Fibroblast of gingiva (primary cell): Measurements from ENCODE around the gene HRH2.
"Not testable (repeated sequence)": the region's sequence is repeated elsewhere in the genome, so short reads cannot be mapped to it uniquely, and the experiment has no call there.

Experiments
- DNase-seq: peaks from one replicate; pipeline ENCODE4 v3.0.0-alpha.2; 2011; ENCODE audit warnings: low read depth

HRH2 gene

DNA sequence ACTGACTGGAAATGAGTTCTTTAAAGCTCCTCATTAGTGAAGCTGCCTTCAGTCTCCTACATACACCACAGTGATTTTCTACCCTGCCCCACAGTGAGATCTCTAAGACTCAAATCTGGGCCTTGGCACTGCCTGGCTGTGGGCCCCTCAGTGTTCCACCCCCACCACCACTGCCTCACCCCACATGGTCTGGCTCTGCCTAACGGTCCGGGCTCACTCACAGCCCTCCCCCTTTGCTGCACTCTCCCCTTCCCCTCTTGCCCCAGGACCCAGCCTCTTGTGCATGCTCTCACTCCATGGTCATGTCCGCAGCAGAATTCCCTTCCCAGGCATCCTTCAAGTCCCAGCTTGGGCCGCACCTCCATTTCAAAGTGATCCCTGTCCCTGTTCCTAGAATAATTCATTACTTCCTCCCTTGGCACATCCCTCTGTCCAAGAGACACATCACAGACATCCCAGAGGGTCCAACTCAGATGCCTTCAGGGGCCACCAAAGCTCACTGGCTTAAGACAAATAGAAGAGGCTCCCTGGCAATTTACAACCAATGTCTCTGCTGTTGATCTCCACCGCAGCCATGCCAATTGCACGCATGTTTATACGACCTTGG lies 56.7 kb downstream of the HRH2 start:
- no peak for DNase-seq

DNA sequence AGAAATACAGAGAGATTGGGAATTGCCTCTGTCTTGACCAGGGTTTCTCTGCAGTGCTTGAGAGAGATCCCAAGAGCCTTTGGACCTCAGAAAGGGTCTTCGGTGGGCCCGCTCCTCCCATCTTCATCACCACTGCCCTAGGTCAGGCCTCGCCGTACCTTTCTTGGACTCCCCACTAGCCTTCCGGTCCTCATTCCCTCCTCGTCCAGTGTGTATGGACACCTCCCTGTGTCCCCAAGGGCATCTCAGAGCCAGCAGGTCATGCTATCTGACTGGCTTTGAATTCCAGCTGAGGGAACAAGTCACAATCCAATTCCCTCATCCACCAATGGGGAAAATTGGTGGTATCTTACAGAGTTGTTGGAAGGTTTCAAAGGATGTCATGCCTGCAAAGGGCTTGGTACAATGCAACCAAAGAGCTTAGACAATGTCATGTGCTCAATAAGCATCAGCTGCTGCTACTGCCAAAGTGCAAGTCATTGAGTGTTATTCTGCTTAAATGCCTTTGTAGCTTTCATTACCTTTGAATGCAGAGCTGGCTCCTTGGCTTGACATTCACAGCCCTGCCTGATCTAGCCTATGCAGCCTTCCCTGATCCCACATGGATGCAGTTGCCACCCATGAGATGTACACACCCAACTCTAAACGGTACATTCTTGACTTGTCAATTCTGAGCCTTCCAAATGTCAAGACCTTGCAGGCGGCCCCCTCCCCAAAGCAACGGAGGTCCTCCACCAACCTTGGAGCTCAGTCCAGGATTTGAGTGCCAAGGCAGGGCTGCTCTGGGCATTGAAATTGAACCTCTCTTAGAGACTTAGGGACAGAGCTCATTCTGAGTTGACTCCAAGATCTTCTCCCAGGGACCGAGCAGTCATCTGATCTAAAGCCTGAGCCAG lies 58.0 kb downstream of the HRH2 start:
- no peak for DNase-seq

DNA sequence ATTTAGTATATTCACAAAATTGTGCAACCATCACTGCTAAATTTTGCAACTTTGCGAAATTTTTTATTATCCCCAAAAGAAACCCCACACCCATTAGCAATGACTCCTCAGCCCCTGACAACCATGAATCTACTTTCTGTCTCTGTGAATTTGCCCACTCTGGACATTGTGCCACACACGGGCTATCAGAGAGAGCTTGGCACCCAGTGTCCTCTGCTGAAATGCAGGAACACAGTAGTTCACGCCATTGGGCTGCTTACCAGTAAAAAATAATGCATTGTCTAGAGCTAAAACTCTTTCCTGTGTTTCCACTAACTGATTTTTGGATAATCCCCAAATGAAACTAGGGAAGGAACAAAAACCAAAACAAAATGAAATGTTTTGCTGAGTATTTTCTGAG lies 60.0 kb downstream of the HRH2 start:
- no peak for DNase-seq

DNA sequence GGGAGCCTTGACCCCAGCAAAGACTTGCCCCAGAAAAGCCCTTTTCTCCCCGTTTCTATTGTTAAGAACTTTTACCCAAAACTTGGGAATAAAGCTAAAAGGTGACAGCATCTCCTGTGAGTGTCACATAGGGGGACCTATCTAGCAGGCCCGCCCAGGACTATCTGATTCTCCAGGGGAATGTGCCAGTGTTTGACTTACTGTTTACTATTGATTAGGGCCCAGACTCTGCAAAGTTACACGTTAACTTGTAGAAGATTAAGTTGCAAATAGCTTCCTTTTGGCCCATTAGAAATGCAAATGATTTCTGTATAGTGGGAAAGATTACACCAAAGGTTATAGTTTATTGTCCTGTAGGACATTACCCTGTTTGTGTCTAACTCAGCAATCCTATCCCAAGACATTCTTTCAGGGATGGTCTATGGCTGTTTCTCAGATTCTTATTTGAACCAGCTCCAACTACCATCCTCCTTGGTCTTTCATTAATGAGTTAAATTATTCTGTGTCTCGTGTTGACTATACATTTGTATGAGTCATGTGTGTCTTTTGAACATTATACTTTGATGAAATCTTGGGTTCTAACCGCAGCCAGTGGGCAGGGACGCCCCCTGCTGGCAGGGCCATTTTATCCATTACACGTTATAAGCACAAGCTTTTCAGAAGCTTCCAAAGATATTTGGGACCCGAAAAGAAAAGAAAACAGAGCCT lies 60.7 kb downstream of the HRH2 start:
- DNase-seq: no peak

DNA sequence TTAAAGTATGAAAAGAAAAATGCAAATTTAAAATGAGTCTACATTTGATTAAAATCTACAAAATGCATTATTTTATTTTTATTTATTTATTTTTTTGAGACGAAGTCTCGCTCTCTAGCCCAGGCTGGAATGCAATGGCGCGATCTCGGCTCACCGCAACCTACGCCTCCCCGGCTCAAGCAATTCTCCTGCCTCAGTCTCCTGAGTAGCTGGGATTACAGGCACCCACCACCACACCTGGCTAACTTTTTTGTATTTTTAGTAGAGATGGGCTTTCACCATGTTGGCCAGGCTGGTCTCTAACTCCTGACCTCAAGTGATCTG lies 61.2 kb downstream of the HRH2 start:
- not testable (repeated sequence) for DNase-seq

DNA sequence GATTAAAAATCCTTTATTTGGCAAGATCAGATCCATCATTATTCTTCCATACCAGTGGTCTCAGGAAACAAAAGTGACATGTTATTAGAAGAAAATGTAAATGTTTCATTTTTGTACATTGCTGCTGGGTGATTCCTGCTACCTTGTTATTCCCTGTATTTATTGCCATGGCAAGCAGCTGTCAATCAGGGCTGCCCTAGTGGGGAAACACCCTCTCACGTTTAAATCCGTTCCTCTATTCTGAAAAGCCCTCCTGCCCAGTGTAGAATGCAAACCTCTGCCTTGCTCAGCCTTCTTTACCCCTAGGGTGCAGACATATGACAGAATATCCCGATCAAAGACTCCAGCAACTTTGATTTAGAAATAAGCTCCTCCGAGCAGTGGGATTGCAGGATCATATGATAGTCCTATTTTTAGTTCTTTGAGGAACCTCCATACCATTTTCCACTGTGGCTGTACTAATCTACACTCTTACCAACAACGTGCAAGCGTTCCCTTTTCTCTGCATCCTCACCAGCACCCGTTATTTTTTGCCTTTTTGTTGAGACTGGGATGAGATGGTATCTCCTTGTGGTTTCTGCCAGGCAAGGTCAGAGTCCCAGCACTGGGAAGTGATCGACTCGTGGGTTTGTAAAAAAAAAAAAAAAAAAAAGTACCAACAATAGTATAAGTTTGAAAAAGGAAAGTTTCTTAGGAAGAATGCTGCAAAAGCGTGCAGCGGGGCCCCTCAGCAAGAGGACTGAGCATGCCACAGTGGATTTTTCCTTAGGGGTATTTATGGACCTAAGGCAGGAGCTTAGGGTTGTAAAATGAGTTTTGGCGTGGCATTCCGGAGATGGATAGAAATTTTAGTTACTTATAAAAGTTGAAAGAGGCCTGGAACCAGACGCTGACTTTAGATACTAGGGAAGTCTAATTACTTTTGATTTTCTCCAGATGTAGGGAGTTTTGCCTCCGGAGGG lies 66.7 kb downstream of the HRH2 start:
- no peak for DNase-seq

DNA sequence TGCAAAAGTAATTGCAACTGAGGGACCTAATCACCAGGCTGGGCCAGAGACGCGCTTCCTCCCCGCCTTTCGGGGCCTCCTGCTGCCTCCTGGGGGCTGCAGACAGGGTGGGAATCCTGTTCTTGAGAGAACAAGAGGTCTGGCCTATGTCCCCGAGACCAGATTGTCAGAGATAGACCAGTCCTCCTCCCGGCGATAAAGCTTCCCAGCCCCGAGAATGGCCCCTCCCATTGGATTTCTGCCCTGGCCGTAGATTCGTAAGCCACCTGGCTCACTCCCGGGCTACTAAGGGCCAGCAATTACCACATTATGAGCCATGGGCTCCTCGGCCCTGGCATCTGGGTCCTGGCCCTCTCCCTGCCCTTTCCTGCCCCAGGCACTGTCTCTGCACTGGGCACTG lies 70.4 kb downstream of the HRH2 start:
- no peak for DNase-seq

DNA sequence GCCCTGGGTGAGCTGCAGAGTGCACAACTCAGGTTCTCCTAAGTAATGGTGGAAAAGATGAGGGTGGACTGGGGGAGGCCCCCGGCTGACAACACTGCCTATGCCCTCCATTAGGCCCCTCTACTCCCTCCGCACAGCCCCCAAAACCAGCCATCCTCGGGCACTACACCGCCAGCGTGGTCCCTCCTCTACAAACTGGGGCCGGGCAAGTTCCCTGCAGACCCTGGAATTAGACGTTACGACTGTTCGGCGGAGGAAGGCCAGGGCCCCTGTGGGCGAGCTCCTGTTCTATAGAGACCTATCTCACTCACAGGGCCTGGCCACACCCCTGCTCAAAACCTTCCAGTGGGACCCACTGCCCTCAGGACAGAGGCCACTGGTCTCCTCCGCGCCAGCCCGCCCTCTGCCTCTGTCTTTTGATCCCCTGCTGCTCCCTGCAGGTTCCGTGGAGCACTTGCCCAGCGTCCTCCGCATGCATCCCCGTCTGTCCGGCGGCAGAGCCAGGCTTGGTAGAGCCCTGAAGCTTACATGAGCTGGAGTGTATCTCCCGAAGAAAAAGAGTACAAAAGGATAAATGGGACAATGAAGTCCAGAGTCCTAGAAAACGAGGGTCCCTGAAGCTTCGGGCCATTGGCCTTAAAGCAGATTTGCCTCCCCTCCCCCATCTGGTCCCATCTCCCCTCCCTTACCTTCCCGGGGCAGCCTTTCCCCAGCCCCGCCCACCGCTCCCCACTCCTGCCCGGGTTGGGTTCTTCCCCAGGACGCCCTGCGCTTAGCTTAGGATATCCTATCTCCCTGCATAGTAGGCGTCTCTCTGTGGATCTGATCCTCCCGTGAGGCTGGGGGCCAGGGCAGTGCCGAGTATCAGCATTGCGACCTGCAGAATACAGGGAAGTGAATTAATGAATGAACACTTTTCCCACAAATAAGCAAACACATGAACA lies 71.3 kb downstream of the HRH2 start:
- DNase-seq: no peak

DNA sequence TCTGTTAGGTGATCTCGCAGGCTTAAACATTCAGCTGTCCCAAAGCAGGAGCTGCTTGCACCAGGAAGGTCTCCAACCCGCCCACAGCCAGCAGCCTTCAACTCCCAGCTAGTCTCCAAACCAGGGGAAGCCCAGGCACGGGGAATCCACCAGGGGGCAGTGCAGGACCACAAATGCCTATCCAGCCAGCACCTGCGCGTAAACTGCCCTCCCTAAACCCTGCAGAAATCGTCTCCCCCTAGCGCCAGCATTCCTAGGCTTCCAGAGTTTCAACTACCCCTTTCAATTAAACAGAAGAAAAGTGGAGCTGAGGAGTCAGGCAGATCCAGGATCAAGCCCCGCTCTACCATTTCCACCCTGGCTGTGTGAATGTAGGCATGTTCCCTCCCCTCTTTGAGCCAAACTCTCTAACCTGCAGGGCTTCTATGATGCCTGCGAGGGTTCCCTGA lies 72.0 kb downstream of the HRH2 start:
- DNase-seq: peak; percentile 73

DNA sequence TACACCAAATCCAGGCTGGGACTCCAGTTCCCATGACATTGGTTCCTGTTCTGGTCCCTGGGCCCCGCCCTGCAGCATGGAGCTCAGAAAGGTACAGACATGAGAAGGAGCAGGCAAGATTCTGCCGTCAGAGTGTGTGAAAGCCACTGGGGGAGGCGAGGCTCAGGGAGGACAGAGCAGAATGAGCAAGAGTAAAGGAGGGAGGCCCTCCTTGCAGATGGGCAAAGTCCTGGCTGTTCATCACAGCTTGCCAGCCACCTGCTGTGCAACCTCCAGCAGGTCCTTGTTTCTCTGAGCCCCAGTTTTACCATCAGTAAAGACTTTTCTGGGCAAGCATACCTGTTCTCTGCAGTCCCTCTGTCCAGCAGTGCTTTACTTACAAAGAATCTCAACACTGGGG lies 73.3 kb downstream of the HRH2 start:
- DNase-seq: no peak

DNA sequence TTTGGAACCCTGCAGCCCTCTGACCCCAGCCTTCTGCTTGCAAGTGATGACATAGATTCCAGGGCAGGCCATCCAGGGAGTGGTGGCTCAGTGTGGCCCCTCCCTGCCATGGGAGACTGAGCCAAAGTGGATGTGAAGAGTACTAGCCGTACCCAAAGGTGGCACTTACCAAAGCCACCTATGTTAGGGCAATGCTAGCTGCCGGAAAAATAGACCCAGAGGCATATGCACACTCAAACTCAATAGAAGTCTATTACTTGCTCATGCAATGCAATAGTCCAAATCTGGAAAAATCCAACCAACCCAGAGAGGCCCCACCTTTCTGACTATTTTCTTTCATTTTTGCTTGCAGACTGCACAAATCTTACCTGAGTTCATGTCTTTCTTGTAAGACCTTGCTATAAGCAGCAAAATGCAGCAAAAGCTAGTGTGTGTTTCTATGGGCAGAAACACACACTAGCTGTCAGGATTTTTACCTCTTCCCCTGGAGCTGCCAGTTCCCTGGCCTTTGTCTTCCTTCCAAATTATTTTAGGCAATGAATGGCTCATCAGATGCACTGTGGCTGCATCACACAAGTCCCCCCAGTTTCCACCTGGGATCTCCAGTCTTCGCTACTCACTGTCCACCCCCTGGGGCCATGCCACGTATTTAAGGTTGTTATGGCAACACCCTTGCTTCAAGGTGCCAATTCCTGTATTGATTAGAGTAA lies 74.0 kb downstream of the HRH2 start:
- DNase-seq: no peak

DNA sequence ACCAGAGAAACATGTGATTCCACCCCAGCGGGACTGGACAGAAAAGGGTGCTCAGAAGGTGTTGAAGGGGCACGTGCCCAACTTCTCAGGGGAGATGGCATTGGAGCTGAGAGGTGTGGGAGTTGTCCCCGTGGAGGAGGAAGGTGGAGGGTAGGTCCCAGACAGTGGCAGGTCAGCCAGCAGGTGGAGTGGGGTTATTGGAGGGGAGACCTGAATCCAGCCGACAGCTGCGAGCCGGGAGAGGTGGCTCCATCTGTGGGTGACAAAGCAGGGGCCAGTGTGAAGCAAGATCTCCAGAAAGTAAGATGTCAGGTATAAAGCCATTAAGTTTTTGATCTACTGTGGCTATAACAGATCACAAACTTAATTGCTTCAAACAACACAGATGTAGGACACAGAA lies 75.1 kb downstream of the HRH2 start:
- DNase-seq: no peak

DNA sequence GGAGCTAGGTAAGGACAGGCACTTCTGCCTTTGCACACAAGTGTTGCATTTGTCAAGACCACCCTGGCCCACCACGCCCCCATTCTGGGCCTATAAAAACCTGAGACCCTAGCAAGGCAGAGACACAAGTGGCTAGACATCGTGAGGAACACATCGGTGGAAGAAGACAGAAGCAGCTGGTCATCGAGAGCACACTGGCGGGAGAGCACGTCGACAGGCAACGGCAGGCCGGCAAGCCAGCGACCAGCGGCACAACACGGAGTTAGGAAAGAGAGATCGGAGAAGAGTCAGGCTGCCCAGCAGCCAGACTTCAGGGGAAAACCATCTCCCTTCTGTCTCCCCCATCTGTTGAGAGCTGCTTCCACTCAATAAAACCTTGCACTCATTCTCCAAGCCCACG lies 76.1 kb downstream of the HRH2 start:
- DNase-seq: no peak

DNA sequence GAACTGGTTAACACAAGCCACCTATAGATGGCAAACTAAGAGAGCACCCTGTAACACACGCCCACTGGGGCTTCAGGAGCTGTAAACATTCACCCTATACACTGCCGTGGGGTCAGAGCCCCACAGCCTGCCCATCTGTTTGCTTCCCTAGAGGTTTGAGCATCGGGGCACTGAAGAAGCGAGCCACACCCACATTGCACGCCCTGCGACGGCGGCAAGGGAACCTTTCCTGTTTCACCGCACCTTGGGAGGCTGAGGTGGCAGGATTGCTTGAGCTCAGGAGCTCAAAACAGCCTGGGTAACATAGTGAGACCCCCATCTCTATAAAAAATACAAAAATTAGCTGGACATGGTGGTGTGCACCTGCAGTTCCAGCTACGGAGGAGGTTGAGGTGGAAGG lies 76.6 kb downstream of the HRH2 start:
- DNase-seq: no peak

DNA sequence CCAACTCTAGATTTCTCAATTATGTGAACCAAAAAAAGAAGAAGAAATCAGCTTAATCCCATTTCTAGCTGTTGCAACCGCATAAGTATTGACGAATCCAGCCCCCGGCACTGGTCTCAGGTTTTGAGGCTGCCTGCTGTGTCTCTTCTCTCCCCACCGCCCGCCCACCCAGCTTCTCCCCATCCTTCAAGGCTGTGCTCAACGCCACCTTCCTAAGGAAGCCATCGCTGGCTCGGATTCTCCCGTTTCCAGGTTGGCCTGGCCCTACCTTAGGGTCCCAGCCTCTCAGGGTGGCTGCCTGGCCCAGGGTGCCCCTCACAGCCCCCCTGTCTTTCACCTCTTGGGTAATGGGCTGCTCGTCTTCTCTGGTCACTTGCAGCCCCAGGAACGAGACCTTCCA lies 77.8 kb downstream of the HRH2 start:
- DNase-seq: no peak

DNA sequence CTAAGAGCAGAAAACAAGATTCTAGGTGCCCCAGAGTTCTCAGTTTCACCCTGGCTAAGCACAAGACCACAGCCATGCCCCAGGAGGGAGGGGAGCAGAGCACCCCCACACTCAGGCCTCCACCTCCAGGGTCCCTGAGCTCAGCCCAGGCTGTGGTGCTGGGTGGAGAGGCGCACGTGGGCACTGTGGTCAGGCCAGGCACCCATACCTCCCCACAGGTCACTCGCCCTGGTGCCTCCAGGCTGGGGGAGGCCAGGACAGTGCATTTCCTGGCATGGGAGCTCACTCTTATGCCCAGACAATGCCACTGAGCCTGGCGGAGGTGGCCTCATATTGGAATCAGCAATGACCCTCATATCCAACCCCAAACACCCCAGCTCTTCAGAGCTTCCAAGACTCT lies 78.8 kb downstream of the HRH2 start:
- DNase-seq: no peak

DNA sequence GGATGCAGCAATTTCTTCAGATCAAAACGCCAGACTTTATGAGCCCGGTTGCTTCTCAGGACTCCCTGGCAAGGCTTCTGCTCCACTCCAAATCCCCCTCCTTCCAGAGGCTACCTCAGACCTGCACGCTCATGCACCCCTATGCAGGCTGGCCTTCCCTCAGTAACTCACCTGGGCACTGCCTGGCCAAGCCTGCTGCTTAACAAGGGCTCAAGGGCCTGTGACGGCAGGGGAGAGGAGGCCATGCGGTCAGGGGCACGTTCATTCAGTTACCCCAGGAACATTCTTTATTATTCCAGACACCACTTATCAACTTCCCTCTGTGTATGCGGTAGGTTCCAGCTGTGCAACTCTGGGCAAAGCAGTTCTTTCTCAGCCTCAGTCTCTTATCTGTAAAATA lies 79.6 kb downstream of the HRH2 start:
- DNase-seq: no peak

DNA sequence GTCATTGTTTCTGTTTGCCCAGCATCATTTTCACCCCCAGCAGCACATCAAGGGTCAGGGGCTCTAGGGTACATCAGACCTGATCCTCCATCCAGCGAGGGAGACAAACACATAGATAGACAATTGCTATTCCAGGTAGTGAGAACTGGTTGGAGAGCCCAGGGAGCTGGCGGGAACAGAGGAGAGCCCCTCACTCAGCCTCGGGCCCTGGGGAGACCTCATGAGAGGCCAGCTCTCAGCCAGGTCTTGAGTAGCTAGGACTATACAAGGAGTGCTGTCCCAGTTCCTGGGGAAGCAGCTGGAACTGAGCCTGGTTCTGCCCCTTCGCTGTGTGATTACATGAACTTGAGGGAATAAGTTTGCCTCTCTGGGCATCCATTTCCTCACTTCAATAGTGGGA lies 80.3 kb downstream of the HRH2 start:
- no peak for DNase-seq

DNA sequence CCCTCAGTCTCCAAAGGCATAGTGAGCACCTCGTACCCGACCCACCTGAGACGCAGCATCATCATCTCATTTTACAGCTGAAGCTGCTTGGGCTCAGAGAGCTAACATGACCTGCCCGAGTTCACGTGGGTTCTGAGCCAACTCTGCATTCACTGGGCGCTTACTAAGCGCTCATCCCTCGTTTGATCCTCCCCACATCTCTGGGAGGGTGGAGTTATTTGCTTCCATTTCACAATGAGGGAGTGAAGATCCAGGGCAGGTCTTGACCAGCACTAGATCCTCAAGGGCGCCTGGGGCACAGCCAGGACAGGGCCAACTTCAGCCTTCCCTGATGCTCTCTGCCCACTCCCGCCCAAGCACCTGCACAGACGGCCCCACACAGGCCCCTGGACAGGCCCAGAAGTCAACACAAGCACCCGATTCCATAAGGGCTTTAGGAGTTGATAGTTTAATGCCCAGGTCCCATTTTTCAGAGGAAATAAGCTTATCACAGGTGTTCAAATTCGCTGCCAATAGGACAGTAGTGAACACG lies 80.8 kb downstream of the HRH2 start:
- DNase-seq: no peak

DNA sequence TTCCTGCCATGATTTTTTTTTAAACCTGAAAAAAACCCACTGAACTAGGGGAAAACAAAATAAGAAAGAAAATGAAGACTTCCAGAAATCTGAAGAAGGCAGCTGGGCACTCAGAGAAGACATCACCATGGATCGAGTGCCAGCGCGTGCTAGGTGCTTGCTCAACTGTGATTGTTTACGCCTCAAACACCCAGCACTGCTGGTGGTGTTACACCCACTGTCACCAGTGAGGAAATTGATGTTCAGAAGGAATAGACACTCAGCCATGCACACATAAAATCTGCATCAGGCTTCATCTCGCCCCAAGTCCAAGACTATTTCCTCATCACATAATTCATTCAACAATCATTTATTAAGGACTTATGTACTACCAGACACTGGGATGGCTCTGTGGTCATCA lies 82.1 kb downstream of the HRH2 start:
- no peak for DNase-seq
